Common myeloid progenitor, CD34-positive (primary cell): Measurements from ENCODE around the gene SLC12A5.

Experiments used
- CTCF ChIA-PET: fragments of 350-600 bp; sonication (Branson Sonifier 250); formaldehyde crosslinking; loops from one replicate; lab custom pipeline; 2021; ENCODE audit warnings: antibody characterized with exemption; lab: Charles Lee
- POLR2A ChIA-PET: fragments of 350-600 bp; sonication (Branson Sonifier 250); formaldehyde crosslinking; loops from one replicate; lab custom pipeline; 2021; ENCODE audit warnings: antibody characterized with exemption; lab: Charles Lee
- DNase-seq, 3 donors: peaks; one replicate each; pipeline versions ENCODE4 v3.0.0 to v3.0.0-alpha.2; 2013
- H3K27ac ChIP-seq, 2 experiments: 1 replicate in 1 of 2; 2 replicates in 1 of 2; pipeline ENCODE4 v1.7.0; 2013; ENCODE audit warnings: inconsistent platforms in 2 of 2, low read length in 2 of 2, mild to moderate bottlenecking in 2 of 2, low read depth in 1 of 2, moderate library complexity in 1 of 2; ENCODE audit not compliant: severe bottlenecking in 2 of 2, insufficient read depth in 1 of 2, poor library complexity in 1 of 2
- H3K27me3 ChIP-seq, 5 experiments: replicated peaks in 2 of 5; 1 replicate in 3 of 5; 2 replicates in 2 of 5; pipeline versions ENCODE4 v1.6.1 to v1.7.0; 2013; ENCODE audit warnings: low read length in 4 of 5, mild to moderate bottlenecking in 2 of 5, moderate library complexity in 2 of 5, inconsistent platforms in 1 of 5; ENCODE audit not compliant: insufficient read depth in 5 of 5, control insufficient read depth in 4 of 5
- H3K36me3 ChIP-seq, 4 experiments: 1 replicate in 2 of 4; 2 replicates in 2 of 4; pipeline versions ENCODE4 v1.6.1 to v1.7.0; 2013; ENCODE audit warnings: low read length in 3 of 4, control low read depth in 1 of 4, mild to moderate bottlenecking in 1 of 4; ENCODE audit not compliant: control insufficient read depth in 4 of 4, insufficient read depth in 4 of 4
- H3K4me1 ChIP-seq, 4 experiments: 1 replicate in 3 of 4; 2 replicates in 1 of 4; pipeline versions ENCODE4 v1.6.1 to v1.7.1; 2013; ENCODE audit warnings: low read length in 3 of 4, mild to moderate bottlenecking in 3 of 4, control low read depth in 1 of 4, inconsistent platforms in 1 of 4, moderate library complexity in 1 of 4; ENCODE audit not compliant: control insufficient read depth in 4 of 4, insufficient read depth in 4 of 4; ENCODE audit errors: control extremely low read depth in 1 of 4
- H3K4me3 ChIP-seq, 7 experiments: 1 replicate in 4 of 7; 2 replicates in 3 of 7; pipeline versions ENCODE4 v1.5.1 to v1.7.0; 2013; ENCODE audit warnings: mild to moderate bottlenecking in 7 of 7, low read length in 6 of 7, moderate library complexity in 6 of 7, inconsistent platforms in 2 of 7, low read depth in 2 of 7, control low read depth in 1 of 7; ENCODE audit not compliant: insufficient read depth in 4 of 7, control insufficient read depth in 1 of 7; ENCODE audit errors: extremely low read depth in 1 of 7
- H3K9me3 ChIP-seq, 5 experiments: 1 replicate in 4 of 5; 2 replicates in 1 of 5; pipeline versions ENCODE4 v1.6.1 to v1.7.1; 2013; ENCODE audit warnings: low read length in 4 of 5, mild to moderate bottlenecking in 2 of 5, inconsistent platforms in 1 of 5, low read depth in 1 of 5, moderate library complexity in 1 of 5; ENCODE audit not compliant: control insufficient read depth in 4 of 5, insufficient read depth in 2 of 5; ENCODE audit errors: control extremely low read depth in 1 of 5
- WGBS: methylation state at CpG from one replicate; pipeline ENCODE4 v1.1.5; 2013; ENCODE audit not compliant: insufficient coverage; 5-methylcytosine and 5-hydroxymethylcytosine counted together

SLC12A5 gene

GRCh38 chr20:46071573-46071972, 42.6 kb downstream of the SLC12A5 start:
- CTCF ChIA-PET: no interaction called here
- WGBS: 93% methylated on average over 3 of the region's 3 CpGs
- Histone ChIP-seq H3K4me1 (no peaks in the 10 kb centered on the region), H3K9me3 (no peaks in the 10 kb centered on the region), H3K27ac (no peak overlapping the region), H3K27me3 (no peaks in the 10 kb centered on the region), H3K4me3 (no peak overlapping the region), H3K36me3 (peaks cover 26 to 61% (median 45%) of the 10 kb centered on the region in 4 experiments)
- no peak for DNase-seq
- POLR2A ChIA-PET: no interaction called here

- Histone ChIP-seq H3K4me1 (no peaks in the 10 kb centered on the region), H3K9me3 (no peaks in the 10 kb centered on the region), H3K27me3 (no peaks in the 10 kb centered on the region), H3K27ac (no peak overlapping the region), H3K36me3 (peaks cover 25 to 57% (median 46%) of the 10 kb centered on the region in 4 experiments), H3K4me3 (no peak overlapping the region)
- WGBS: no CpG with 5 or more reads among the region's 4 CpGs
- no peak for DNase-seq
- CTCF ChIA-PET: interaction anchor here (0.7 to 1.4 kb wide), 2 partner anchors 14 to 16 kb away, joined by 3 read pairs; no protein-coding TSS in a partner anchor
- POLR2A ChIA-PET: interaction anchor here (0.6 kb wide), 1 partner anchor 273 kb away, joined by 5 read pairs; no protein-coding TSS in a partner anchor
These were observed 44.0 kb downstream of the SLC12A5 start for GRCh38 chr20:46073024-46073423.

DNA sequence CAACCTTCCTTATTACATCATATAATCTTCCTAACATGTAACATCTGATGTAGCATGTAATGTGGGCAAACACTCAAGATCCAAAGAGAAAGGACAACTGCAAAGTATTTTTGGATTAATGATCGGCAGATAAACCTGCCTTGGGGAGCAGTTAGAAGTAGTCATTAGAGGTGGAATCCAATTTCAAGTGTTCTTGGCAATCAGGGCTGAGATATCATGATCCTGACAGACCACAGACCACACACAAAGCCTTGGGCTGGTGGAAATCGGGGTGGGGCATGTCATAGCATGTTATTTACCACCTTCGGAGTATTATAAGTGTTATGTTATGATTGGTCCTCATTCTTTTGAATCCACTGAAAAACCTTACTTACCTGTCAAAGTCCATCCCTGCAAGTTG, 44.4 kb downstream of the SLC12A5 start:
- Histone ChIP-seq H3K4me3 (no peak overlapping the region), H3K4me1 (no peaks in the 10 kb centered on the region), H3K27me3 (no peaks in the 10 kb centered on the region), H3K36me3 (peaks cover 29 to 57% (median 47%) of the 10 kb centered on the region in 4 experiments), H3K9me3 (no peaks in the 10 kb centered on the region), H3K27ac (no peak overlapping the region)
- ChIA-PET CTCF (interaction anchor here (0.7 to 1.4 kb wide), 2 partner anchors 14 to 17 kb away, joined by 3 read pairs; no protein-coding TSS in a partner anchor), POLR2A (no interaction called here)
- no peak for DNase-seq
- 100% methylated on average over 1 of the region's 3 CpGs for WGBS

DNA sequence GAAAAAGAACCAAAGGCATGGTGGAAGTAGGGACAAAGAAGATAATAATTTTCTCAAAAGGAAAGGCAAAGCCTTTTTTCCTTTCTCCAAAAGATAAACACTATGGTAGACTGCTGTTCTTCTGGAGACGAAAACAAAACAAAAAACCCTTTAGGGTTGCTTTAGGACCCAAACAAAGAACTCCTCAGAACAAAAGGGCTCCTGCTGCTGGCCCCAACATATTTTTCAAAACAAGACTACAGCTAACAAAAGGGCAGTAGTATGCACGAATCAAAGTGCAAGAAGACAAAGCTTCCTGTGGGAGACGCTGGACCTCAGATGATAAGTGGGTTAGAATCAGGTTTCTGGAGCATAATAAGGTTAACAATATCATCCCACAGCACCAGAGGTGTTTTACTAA, 45.0 kb downstream of the SLC12A5 start:
- H3K27ac ChIP-seq: no peak overlapping the region
- CTCF ChIA-PET: interaction anchor here (1.4 kb wide), 1 partner anchor 14 kb away, joined by 3 read pairs; no protein-coding TSS in a partner anchor
- H3K27me3 ChIP-seq: no peaks in the 10 kb centered on the region
- DNase-seq: no peak
- no peaks in the 10 kb centered on the region for H3K4me1 ChIP-seq
- POLR2A ChIA-PET: no interaction called here
- peaks cover 35 to 59% (median 50%) of the 10 kb centered on the region in 4 experiments for H3K36me3 ChIP-seq
- no peak overlapping the region for H3K4me3 ChIP-seq
- no peaks in the 10 kb centered on the region for H3K9me3 ChIP-seq
- no CpG with 5 or more reads among the region's 3 CpGs for WGBS

DNA sequence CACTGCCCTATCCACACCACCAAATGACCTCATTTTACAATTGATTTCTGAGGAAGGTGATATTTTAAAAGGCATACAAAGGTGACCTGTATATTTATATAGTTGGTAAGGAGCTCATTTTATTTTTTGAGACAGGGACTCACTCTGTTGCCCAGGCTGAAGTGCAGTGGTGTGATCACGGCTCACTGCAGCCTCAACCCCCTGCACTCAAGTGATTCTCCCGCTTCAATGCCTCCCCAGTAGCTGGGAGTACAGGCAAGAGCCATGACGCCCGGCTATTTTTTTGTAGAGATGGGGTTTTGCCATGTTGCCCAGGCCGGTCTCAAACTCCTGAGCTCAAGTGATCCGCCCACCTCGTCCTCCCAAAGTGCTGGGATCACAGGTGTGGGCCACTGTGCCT, 47.8 kb downstream of the SLC12A5 start:
- Histone ChIP-seq H3K4me3 (no peak overlapping the region), H3K27ac (no peak overlapping the region), H3K9me3 (no peaks in the 10 kb centered on the region), H3K36me3 (peaks cover 35 to 50% (median 47%) of the 10 kb centered on the region in 4 experiments), H3K27me3 (no peaks in the 10 kb centered on the region), H3K4me1 (no peaks in the 10 kb centered on the region)
- POLR2A ChIA-PET: interaction anchor here (1.1 kb wide), 1 partner anchor 19 kb away, joined by 3 read pairs; no protein-coding TSS in a partner anchor
- CTCF ChIA-PET: interaction anchor here (1.1 to 1.2 kb wide), 2 partner anchors 11 to 18 kb away, joined by 3 to 4 read pairs; no protein-coding TSS in a partner anchor
- 89% methylated on average over 6 of the region's 7 CpGs for WGBS
- no peak for DNase-seq

GRCh38 chr20:46077642-46078305, 48.8 kb downstream of the SLC12A5 start:
- Histone ChIP-seq H3K36me3 (peaks cover 35 to 50% (median 46%) of the 10 kb centered on the region in 4 experiments), H3K27me3 (no peaks in the 10 kb centered on the region), H3K27ac (no peak overlapping the region), H3K4me1 (peaks cover 0 to 3% (median 0%) of the 10 kb centered on the region in 4 experiments), H3K9me3 (no peaks in the 10 kb centered on the region), H3K4me3 (no peak overlapping the region)
- POLR2A ChIA-PET: no interaction called here
- DNase-seq: no peak
- CTCF ChIA-PET: no interaction called here
- 98% methylated on average over 6 of the region's 8 CpGs for WGBS

- Histone ChIP-seq H3K27me3 (no peaks in the 10 kb centered on the region), H3K27ac (no peak overlapping the region), H3K9me3 (no peaks in the 10 kb centered on the region), H3K4me3 (no peak overlapping the region), H3K36me3 (peaks cover 35 to 47% (median 39%) of the 10 kb centered on the region in 4 experiments), H3K4me1 (peaks cover 0 to 10% (median 4%) of the 10 kb centered on the region in 4 experiments)
- POLR2A ChIA-PET: interaction anchor here (0.6 kb wide), 1 partner anchor 516 kb away, joined by 3 read pairs; no protein-coding TSS in a partner anchor
- DNase-seq: no peak
- 91% methylated on average over 6 of the region's 7 CpGs for WGBS
- CTCF ChIA-PET: interaction anchor here (0.9 to 2.0 kb wide), 4 partner anchors 9 to 82 kb away, joined by 3 to 10 read pairs (median 5); no protein-coding TSS in a partner anchor
These were observed 49.9 kb downstream of the SLC12A5 start for GRCh38 chr20:46078954-46079353.
